ENCODE data around the gene TECPR1.

The TECPR1 gene

GRCh38 chr7:98166668-98166970 lies 85.4 kb downstream of the TECPR1 start:
- no peak for DNase-seq

- peak in 26 of 58 donors; percentile 10 to 55 (median 30) for DNase-seq
Observed at GRCh38 chr7:98165827-98166667, 86.0 kb downstream of the TECPR1 start.

Measured in anterior cingulate cortex (tissue), 58 donors.